GM21360 (cell line): ENCODE measurements around the gene ABCG8.

Experiments used
- ATAC-seq: cut with Tn5 transposase; IDR thresholded peaks from one replicate; pipeline ENCODE4 v1.9.1; 2021; ENCODE audit warnings: mild to moderate bottlenecking, moderate library complexity; ENCODE audit not compliant: unreplicated experiment

The ABCG8 gene

DNA sequence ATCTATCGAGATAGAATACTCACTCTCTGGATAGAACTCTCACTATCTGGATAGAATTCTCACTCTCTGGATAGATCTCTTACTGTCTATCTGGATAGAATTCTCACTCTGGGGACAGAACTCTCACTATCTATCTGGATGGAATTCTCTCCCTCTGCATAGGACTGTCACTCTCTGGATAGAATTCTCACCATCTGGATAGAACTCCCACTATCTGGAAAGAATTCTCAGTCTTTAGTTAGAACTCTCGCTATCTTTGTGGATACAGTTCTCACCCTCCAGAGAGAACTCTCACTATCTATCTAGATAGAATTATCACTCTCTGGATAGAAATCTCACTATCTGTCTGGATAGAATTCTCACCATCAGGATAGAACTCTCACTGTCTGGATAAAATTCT lies 16.5 kb downstream of the ABCG8 start:
- no peak for ATAC-seq

DNA sequence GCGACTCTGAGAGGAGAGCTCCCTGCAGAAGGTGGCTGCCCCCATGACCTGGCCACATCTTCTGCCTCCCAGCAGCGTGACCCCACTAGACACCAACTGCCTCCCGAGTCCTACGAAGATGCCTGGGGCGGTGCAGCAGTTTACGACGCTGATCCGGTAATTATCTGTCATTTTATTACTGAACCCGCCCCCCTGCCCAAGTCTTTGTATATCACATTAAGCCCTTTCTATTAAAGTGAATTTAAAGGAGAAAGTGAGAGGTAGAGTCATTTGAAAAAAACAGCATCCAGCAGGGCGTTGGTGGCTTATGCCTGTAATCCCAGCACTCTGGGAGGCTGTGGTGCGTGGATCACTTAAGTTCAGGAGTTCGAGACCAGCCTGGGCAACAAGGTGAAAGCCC lies 33.4 kb downstream of the ABCG8 start:
- ATAC-seq: no peak

DNA sequence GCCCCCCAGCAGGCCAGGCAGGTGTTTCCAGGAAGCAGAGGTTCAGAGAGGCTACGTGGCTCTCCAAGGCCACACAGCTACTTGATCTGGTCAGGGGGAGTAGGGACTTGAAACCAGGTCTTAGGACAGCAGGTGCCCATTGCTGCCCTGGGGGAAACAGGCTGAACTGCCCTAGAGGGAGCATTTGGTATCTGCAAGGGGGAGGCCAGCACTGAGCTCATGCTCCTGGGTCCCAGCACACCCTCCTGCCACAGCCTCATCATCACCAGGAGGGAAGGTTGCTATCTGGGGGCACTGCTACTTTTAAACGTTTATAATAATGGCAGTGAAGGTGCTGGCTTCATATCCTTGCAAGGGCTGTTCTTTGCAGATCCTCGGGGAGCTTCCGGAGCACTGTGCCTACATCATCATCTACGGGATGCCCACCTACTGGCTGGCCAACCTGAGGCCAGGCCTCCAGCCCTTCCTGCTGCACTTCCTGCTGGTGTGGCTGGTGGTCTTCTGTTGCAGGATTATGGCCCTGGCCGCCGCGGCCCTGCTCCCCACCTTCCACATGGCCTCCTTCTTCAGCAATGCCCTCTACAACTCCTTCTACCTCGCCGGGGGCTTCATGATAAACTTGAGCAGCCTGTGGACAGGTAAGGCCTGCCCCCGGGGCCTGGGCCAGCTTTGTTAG lies 36.1 kb downstream of the ABCG8 start:
- no peak for ATAC-seq

DNA sequence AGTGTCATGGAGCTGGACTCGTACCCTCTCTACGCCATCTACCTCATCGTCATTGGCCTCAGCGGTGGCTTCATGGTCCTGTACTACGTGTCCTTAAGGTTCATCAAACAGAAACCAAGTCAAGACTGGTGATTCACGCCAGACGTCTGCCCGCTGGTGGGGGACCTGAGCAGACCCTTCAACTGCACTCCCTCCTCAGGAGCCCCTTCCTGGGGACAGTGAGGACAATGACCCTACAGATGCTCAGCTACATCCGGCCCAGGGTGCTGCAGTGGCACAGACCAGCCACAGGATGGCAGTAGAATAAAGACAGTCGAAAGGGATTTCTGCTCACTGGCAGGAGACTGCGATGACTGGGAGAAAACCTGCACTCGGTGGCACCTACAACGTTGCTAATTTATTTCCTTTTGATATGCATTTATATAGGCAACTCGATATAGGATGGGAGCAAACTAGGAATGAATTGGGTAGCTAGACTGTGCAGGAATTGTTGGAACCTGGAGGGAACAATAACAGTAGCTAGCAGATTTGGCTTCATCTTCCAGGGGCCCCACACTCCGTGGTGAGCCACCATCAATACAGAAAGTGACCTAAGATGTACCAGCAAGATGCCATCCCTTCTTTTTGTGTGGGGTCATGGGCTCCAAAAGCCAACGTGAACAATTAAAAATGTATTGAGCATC lies 39.2 kb downstream of the ABCG8 start:
- ATAC-seq: no peak

DNA sequence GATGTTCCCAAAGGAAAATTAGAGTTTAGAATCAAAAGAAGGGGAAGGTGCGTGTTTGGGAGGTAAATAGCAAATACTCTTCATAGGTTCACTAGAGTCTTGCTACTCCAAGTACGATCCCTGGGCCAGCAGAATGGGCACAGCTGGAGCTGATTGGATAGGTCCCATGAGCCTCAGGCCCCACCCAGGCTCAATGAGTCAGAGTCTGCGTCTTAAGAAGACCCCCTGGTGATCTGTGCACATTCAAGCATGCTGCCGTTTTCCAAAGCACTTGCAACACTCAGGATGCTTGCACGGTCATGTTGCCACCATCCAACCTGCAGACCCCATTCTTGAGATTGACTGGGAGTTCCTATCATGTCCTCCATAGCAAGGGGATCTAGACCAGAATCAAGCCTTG lies 40.5 kb downstream of the ABCG8 start:
- no peak for ATAC-seq

DNA sequence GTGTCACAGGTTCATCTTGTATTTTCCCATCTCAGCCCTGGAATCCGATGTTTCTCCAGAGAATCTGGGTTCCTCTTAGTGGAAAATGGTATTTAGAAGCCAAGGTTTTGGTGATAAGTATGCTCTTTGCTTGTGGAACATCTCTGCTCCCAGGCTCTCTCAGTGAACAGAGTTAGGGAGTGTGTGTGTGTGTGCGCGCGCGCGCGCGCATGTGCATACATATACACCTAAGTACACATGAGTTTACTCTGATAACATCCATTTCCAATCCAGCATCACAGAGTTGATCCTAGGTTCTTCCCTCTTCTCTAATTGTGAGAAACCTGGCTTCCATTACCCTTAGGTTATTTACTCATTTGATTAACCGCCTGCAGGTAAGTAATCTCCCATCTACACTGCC lies 41.7 kb downstream of the ABCG8 start:
- no peak for ATAC-seq

DNA sequence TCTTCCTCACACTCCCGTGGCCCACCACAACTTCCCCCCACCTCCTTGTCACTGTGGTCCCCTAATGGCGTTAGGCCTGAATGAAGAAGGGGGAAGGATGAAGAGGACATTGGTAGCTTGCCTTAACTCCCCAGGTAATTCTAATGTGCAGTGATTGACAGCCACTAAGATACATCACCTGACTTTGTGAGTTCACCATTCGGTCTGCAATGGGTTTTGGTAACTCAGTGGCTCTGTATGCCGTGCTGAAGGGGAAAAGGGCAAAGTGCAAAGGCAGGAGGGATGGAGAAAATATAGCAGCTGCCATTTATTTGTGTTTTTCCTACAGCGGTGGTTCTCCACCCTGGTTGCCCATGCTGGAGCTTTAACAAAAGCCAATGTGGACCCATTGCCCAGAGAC lies 42.2 kb downstream of the ABCG8 start:
- ATAC-seq: no peak

DNA sequence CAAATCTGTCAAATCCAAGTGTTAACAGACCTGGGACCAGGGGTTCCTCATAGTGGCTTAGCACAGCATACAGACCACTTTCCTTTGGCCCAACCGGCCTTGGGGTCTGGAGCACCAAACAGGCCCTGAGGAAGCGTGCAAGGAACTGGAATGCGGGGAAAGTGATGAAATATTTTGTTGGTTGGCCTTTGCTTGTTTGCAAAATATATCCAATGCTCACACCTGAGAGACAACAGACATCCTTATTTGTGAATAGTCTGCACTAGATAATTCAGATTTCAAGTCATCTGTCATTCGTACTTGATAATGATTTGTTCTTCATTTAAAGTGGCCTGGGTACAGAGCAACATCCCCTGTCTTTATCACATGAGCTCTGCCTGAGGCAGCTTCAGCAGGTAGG lies 43.5 kb downstream of the ABCG8 start:
- ATAC-seq: no peak

DNA sequence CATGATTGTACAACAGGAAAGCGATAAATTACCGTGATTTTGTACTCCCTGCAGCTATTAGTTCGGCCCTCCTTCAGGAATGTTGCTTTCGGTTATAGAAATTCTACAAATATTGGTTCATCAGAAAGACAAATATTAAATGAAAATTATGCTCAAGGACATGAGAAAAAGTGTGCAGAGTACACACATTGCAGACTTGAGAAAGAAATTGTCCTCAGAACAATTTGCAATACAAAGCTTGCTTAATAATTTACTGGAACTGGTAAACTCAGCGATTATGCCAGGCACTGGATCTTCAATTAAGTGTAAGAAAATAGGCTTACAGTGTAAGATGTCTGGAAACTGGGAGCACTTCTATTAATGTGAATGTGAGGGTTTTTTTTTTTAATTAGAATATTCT lies 45.9 kb downstream of the ABCG8 start:
- ATAC-seq: no peak

DNA sequence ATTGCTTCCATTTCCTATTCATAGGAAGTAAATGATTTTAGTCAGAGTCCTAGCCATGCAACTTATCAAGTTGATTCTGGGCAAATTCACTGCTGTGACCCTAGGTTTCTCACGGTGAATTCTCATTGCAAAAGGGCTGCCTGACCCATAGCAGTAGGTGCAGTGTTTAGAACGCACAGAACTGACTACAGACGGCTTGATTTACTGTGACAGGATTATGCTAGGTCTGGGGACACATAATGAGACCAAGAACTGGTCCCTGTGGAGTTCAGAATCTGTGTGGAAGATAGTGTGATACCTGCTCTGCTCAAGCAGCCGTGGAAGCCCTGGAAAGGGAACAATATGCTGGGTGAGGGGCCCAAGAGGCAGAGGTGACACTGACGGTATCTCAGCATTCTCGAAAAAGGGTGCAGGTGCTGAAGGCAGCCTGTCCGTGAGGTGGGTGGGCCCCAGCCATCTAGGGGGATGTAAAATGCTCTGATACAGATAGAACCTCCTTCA lies 46.4 kb downstream of the ABCG8 start:
- ATAC-seq: no peak

DNA sequence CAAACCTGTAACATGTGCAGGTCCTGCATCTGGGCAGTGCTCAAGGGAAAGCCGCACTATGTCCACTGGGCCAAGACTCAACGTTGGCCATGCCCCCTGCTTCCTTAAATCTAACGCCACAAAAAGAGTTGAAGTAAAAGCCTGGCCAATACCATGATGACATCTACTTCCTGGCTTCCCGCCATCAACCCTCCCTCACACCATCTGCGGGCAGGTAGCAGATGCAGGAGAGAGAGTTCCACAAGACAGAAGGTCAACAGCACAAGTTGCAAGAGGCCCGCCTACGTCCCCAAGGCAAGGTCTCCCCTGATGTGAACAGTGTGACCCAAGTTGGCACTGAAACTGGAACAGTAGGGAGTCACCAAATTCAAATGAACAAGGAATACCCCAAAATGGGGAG lies 48.4 kb downstream of the ABCG8 start:
- no peak for ATAC-seq

DNA sequence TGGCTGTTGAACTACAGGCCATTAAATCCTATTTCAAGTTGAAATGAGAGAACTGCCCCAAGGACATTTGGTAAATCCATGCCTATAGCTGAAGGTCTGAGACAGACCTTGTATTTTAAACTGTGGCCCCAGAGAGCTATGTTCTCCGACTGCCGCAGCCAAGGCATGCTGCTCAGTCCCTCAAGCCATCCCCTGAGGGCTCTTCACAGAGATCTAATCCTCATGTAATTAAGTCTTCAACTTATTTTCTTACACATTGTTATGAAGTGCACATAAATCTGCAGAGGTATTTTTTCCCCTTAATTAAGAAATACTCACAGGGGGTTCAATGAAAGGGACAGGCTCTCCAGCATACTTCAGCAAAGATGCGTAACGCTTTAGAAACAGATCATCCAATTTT lies 50.6 kb downstream of the ABCG8 start:
- no peak for ATAC-seq

DNA sequence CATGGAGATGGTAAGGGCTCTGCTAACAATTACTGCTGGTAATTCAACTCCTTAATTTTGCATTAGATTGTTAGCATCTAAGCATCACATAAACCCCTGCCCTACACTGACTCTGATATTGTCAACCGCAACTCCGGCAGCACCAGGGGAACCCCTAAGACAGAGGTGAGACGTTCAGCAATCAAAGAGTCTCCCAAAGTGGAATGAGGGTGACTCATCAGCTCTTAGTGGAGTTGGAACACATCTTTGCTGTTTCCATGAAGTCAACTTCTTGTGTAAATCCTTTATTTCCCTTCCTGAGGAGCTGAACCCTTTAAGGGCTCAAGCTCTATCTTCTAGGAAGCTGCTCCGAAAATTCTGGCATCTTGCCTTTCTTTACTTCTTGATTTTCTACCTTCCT lies 52.1 kb downstream of the ABCG8 start:
- ATAC-seq: no peak

DNA sequence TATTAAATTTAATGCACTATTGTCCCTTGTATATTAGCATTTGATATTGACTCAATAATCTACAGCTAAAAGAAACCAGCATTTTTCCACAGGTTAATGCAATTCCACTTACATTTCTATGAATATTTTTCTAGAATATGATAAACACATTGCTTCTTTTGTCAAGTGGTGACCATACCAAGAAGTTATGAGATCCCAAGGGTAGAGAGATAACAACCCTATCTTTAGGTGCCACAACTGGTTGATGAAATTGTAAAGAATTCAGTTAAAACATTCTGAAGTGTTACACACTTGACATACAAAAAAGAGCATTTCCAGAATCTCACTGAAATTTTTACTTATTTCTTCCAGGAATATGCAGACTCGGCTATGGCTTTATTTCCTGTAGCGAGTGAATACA lies 56.0 kb downstream of the ABCG8 start:
- no peak for ATAC-seq

DNA sequence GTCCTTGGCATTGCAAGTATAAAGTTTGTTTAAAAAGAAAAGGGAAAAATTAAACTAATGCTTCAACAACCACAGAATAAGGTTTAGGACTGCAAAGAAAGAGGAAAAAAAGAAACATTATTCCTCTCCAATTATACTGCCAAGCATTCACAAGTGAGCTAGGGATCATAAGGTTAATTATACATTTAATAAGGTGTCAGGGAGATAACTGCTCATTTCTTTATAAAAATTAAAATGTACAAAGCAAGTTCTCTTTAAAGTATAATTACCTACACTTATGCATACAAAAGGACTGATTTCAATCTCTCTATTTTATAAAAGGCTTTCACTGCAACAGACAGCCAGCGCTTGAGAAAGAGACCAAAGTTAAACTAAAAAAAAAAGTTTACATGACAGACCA lies 58.1 kb downstream of the ABCG8 start:
- ATAC-seq: no peak

DNA sequence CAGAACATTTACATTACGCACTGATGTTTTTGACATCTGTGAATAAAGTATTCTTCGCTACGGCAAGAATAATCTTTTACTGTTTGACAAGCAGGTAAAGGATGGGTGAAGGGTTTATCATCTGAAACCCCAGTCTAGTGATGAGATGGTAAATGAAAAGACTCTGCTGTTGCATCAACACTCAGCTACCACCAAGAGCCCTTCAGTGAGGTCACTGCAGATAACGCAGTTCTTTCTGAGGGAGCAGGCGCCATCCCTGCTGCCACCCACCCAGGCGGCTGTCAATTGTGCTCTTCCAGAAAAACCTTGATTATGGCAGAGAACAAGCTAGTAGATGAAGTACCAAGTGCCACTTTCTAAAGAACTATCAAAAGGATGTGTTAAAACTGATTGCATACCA lies 58.7 kb downstream of the ABCG8 start:
- ATAC-seq: no peak

DNA sequence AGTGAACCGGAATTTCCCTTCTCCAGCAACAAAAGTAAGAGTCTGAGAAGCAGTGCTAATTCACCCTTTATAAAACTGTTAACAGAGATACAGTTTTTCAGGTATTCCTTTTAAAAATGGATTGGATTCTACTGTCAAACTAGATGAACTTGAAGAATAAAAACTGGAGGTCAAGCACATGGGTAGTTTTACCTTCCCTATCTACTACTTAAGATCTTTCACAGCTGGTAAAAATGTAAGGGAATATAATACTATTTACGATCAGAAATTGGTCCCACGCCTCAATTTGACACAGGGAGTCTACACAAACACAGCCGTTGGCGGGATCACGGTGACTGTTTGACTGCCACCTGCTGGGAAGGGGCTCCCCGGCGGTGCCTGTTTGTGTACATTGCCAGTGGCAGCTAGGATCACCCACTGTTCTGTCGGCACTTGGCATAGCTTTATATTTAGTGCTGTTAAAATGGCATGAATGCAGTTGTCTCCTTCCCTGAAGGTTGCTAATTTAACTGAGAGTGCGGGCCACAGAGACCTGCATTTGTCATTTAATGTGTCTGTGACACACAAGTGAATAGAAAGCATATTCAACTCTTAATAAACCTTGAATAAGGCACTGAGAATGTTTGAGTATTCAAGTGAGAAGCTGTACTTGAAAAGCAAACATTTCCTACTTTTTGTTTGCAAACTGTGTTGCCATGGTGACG lies 59.5 kb downstream of the ABCG8 start:
- ATAC-seq: no peak

DNA sequence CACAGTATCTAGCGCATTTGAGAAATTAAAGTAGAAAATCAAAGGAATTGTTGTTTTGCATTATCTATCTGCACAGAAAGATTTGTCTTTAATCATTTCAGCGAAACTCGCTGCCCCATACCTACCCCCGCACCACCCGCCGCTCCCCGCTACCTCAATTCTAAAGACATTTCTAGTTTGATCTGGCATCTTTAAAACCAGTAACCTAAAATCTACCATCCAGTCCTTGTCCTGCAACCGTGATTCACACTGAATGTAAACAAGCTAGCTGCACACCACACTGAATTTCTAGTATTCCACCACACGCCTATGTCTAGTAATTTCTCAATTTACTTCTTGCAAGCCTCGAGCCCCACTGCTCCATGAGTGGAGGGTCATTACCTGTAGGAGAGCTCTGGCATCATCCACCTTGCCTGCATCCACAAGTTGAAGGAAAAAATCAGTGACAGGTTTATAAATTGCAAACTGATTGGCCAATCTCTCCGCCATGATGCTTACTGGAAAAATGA lies 60.1 kb downstream of the ABCG8 start:
- no peak for ATAC-seq

DNA sequence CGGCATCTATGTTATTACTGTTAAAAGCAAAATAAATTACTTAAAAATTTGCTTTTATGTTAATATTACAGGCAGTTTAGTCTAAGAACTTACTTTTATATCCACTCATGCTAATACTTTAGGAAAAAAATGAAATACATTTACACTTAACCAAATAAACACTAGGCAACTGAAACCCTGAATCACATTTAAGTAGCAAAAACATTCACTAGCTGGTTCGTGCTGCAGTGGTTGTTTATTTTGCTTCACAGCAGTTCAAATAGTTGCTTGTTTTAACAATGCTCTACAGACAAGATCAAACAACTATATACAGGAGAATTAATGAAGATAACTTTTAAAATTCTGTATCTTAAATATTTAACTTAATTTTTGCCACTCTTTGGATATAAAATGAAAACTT lies 60.8 kb downstream of the ABCG8 start:
- ATAC-seq: no peak

DNA sequence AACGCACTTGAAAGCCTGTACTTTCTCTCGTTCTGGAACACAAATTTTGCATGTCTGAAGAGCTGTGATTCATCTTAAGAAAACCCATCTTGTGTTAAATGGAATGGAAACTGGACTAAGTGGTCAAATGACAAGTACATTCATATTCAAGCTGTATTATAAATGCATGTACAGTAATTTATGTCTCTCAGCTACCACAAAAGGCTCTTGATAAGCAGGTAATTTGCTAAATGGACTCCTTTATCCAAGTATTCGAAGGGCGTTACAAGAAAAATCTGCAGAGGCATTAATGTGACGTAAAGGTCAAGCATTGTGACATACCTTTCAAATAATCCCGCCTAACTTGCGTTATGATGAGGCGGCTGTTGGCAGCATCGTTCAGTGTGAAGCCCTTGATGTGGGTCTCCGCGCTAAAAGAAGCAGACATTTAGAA lies 66.6 kb downstream of the ABCG8 start:
- ATAC-seq: no peak

DNA sequence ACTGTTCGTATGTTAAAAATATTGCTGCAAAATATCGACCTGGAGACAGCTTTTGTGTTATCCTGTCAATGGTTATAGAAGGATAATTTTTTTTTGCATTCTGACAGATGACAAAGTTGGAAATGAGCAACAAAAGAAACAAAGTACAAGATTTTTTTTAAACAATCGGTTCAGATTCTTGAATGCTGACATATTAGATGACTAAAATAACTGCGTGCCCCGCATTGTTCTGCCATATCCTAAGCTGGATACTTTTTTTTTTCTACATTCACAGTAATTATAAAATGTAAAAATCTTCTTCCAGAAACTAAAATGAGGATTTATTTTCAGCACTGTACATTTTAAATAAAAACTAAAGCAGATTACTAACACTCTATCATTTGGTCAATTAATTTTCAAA lies 67.1 kb downstream of the ABCG8 start:
- ATAC-seq: no peak
